ENCODE measurements around the gene NOP9.

NOP9 gene

DNA sequence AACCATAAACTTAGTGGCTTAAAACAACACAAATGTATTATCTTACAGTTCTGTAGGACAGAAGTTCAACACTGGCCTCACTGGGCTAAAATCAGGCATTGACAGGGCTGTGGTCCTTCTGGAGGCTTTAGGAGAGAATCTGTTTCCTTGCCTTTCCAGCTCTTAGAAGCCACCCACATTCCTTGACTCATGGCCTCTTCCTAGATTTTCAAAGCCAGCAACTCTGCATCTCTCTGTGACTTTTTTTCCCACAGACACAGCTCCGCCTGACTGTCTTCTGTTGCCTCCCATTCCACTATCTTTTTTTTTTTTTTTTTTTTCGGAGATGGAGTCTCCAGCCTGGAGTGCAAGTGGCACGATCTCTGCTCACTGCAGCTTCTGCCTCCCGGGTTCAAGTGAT, 56.6 kb downstream of the NOP9 start:
- DNase-seq = no peak
